Measurements from ENCODE around the gene AKAP6. TPM values are rescaled to one million over a fixed set of nuclear protein-coding genes. Genes with fewer than 3 reads are reported as not detected.

AKAP6 gene
- total RNA-seq, 1 donor from 2014 or later, result 8.5 TPM

- Mint-ChIP-seq H3K4me1 (peaks cover 6% of the 10 kb centered on the region), H3K27ac (no peak overlapping the region), H3K4me3 (no peak overlapping the region), H3K36me3 (peaks cover 2% of the 10 kb centered on the region), H3K27me3 (ENCODE audit: low read depth) (no peaks in the 10 kb centered on the region), H3K9me3 (peaks cover 4% of the 10 kb centered on the region)
- no peak for TF ChIP-seq CTCF (IDR thresholded peaks at IDR 0.05; ENCODE audit: unreplicated experiment)
- no peak for DNase-seq (ENCODE audit: low spot score in 2 of 2, unreplicated experiment in 2 of 2)
These were observed 29.7 kb downstream of the AKAP6 start for GRCh38 chr14:32358781-32359180.

GRCh38 chr14:32361674-32362073, 32.6 kb downstream of the AKAP6 start:
- H3K4me1 Mint-ChIP-seq, result peaks cover 13% of the 10 kb centered on the region
- no peak for DNase-seq (ENCODE audit: low spot score in 2 of 2, unreplicated experiment in 2 of 2)
- no peak for TF ChIP-seq CTCF (IDR thresholded peaks at IDR 0.05; ENCODE audit: unreplicated experiment)
- no peak overlapping the region for H3K4me3 Mint-ChIP-seq
- no peaks in the 10 kb centered on the region for H3K36me3 Mint-ChIP-seq
- no peaks in the 10 kb centered on the region for H3K27me3 Mint-ChIP-seq (ENCODE audit: low read depth)
- H3K27ac Mint-ChIP-seq, result no peak overlapping the region
- no peaks in the 10 kb centered on the region for H3K9me3 Mint-ChIP-seq

- no peak for DNase-seq (ENCODE audit: low spot score in 2 of 2, unreplicated experiment in 2 of 2)
- Mint-ChIP-seq H3K27me3 (ENCODE audit: low read depth) (no peaks in the 10 kb centered on the region), H3K27ac (no peak overlapping the region), H3K9me3 (no peaks in the 10 kb centered on the region), H3K4me3 (no peak overlapping the region), H3K4me1 (peaks cover 28% of the 10 kb centered on the region), H3K36me3 (no peaks in the 10 kb centered on the region)
- no peak for TF ChIP-seq CTCF (IDR thresholded peaks at IDR 0.05; ENCODE audit: unreplicated experiment)
These were observed 34.7 kb downstream of the AKAP6 start for GRCh38 chr14:32363761-32364160.

- Mint-ChIP-seq H3K36me3 (no peaks in the 10 kb centered on the region), H3K27me3 (ENCODE audit: low read depth) (no peaks in the 10 kb centered on the region), H3K4me1 (peaks cover 28% of the 10 kb centered on the region), H3K27ac (no peak overlapping the region), H3K4me3 (no peak overlapping the region), H3K9me3 (no peaks in the 10 kb centered on the region)
- no peak for DNase-seq (ENCODE audit: low spot score in 2 of 2, unreplicated experiment in 2 of 2)
- TF ChIP-seq CTCF (IDR thresholded peaks at IDR 0.05; ENCODE audit: unreplicated experiment), result no peak
These were observed 35.8 kb downstream of the AKAP6 start for GRCh38 chr14:32364941-32365340.

GRCh38 chr14:32366256-32366879, 37.3 kb downstream of the AKAP6 start:
- H3K4me1 Mint-ChIP-seq, result peaks cover 31% of the 10 kb centered on the region
- H3K4me3 Mint-ChIP-seq, result no peak overlapping the region
- DNase-seq (ENCODE audit: low spot score in 2 of 2, unreplicated experiment in 2 of 2), result no peak
- H3K27me3 Mint-ChIP-seq (ENCODE audit: low read depth), result no peaks in the 10 kb centered on the region
- TF ChIP-seq CTCF (IDR thresholded peaks at IDR 0.05; ENCODE audit: unreplicated experiment), result no peak
- no peaks in the 10 kb centered on the region for H3K9me3 Mint-ChIP-seq
- no peaks in the 10 kb centered on the region for H3K36me3 Mint-ChIP-seq
- H3K27ac Mint-ChIP-seq, result peak overlapping the region; percentile 81

GRCh38 chr14:32366986-32367385, 37.9 kb downstream of the AKAP6 start:
- Mint-ChIP-seq H3K27me3 (ENCODE audit: low read depth) (no peaks in the 10 kb centered on the region), H3K4me3 (no peak overlapping the region), H3K9me3 (no peaks in the 10 kb centered on the region), H3K27ac (peak overlapping the region; percentile 72), H3K36me3 (no peaks in the 10 kb centered on the region), H3K4me1 (peaks cover 31% of the 10 kb centered on the region)
- no peak for DNase-seq (ENCODE audit: low spot score in 2 of 2, unreplicated experiment in 2 of 2)
- TF ChIP-seq CTCF (IDR thresholded peaks at IDR 0.05; ENCODE audit: unreplicated experiment), result no peak

All from mesothelial cell of epicardium (in vitro differentiated cells).